ENCODE measurements around the gene GPRIN3.

- TF ChIP-seq EZH2phosphoT487 (IDR thresholded peaks at IDR 0.05; ENCODE audit: unreplicated experiment): no peak
- no peak for TF ChIP-seq POLR2AphosphoS5 (IDR thresholded peaks at IDR 0.05; ENCODE audit: low read depth)
- TF ChIP-seq CTCF (conservative IDR thresholded peaks at IDR 0.05; ENCODE audit: low read depth in 2 of 2): no peak
- TF ChIP-seq REST (IDR thresholded peaks at IDR 0.05; ENCODE audit: unreplicated experiment): no peak
- no peak for TF ChIP-seq ZNF331 (CRISPR knock-in tag; IDR thresholded peaks at IDR 0.05; ENCODE audit: low read depth)
- TF ChIP-seq EZH2 (IDR thresholded peaks at IDR 0.05; ENCODE audit: low read depth, unreplicated experiment): no peak
- TF ChIP-seq CREB1 (CRISPR knock-in tag; IDR thresholded peaks at IDR 0.05; ENCODE audit: low read depth): no peak
- TF ChIP-seq ZNF462 (CRISPR knock-in tag; IDR thresholded peaks at IDR 0.05): no peak
- TF ChIP-seq ETS1 (IDR thresholded peaks at IDR 0.05): no peak
- TF ChIP-seq JUNB (IDR thresholded peaks at IDR 0.05; ENCODE audit: unreplicated experiment): no peak
- TF ChIP-seq STAT1 (IDR thresholded peaks at IDR 0.05; ENCODE audit: unreplicated experiment): no peak
- TF ChIP-seq NANOG (IDR thresholded peaks at IDR 0.05; ENCODE audit: borderline replicate concordance): no peak
Measured at GRCh38 chr4:89275587-89275986, 32.0 kb downstream of the GPRIN3 start.

Measured in GM23338 (cell line).